RWPE2 (cell line): ENCODE data around the gene KATNB1.
"Not testable (repeated sequence)": the region's sequence is repeated elsewhere in the genome, so short reads cannot be mapped to it uniquely, and the experiment has no call there.

Source experiments
- ATAC-seq: fragments of 200-7000 bp; cut with Tn5 transposase; 3 replicates; pipeline ENCODE4 v1.9.1; 2021; ENCODE audit warnings: low read depth
- DNase-seq: peaks from one replicate; pipeline ENCODE4 v3.0.0-alpha.2; 2020; ENCODE audit warnings: low spot score
- H3K27ac ChIP-seq: fragments of 450-650 bp; 2 replicates; pipeline ENCODE4 v1.5.1; 2017; ENCODE audit warnings: mild to moderate bottlenecking; ENCODE audit not compliant: poor library complexity, severe bottlenecking
- H3K27me3 ChIP-seq: fragments of 250-450 bp; sonication (Bioruptor Pico); 2 replicates; pipeline ENCODE4 v1.5.1; 2021; ENCODE audit warnings: mild to moderate bottlenecking, moderate library complexity; ENCODE audit not compliant: insufficient read depth, poor library complexity, severe bottlenecking
- H3K36me3 ChIP-seq: fragments of 250-450 bp; sonication (Bioruptor Pico); 2 replicates; pipeline ENCODE4 v1.5.1; 2020; ENCODE audit warnings: low read depth, mild to moderate bottlenecking, moderate library complexity
- H3K4me1 ChIP-seq: fragments of 250-450 bp; sonication (Bioruptor Pico); 2 replicates; pipeline ENCODE4 v1.5.1; 2021; ENCODE audit warnings: mild to moderate bottlenecking, moderate library complexity; ENCODE audit not compliant: insufficient read depth, poor library complexity, severe bottlenecking
- H3K4me3 ChIP-seq: fragments of 250-450 bp; sonication (Bioruptor Pico); 2 replicates; pipeline ENCODE4 v1.5.1; 2021; ENCODE audit warnings: mild to moderate bottlenecking, moderate library complexity; ENCODE audit not compliant: severe bottlenecking
- H3K9me3 ChIP-seq: fragments of 250-450 bp; sonication (Bioruptor Pico); 2 replicates; pipeline ENCODE4 v1.5.1; 2021; ENCODE audit warnings: mild to moderate bottlenecking, moderate library complexity; ENCODE audit not compliant: severe bottlenecking
- TF ChIP-seq, protein P1 (sequence below): fragments of 450-650 bp; IDR thresholded peaks from one replicate; pipeline ENCODE4 v1.5.1; 2017; ENCODE audit warnings: mild to moderate bottlenecking, moderate library complexity; ENCODE audit not compliant: poor library complexity, severe bottlenecking

Gene KATNB1

DNA sequence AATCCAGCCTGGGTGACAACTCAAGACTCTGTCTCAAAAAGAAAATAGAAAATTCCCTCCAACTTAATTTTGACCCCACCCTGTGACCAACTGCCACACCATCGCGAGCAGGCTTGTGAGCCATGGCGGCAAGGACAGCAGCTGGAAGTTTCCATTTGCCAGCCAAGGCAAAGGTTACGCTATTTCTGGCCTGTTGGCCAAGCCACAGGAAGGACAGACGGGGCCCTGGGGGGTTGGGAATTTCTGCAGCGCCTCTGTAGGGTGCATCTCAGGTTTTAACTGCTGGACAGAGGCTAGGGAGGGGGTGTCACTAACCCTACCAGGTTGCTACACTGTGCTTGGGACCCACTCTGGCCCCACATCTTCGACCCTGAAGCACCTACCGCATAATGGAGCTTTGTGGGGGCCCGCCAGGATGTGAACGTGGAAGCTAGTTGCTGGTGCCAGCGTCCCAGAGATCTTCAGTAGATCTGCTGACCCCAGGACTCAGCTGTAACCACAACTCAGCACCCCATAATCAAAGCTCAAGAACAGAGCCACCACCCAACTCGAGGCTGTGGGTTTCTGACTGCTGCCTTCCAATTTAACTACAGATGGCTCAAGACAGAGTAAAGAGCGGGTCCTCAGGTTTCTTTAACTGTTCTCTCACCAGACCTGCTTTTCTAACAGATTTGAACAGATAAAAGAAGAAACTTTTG, 55.8 kb downstream of the KATNB1 start:
- Histone ChIP-seq H3K4me1 (no peaks in the 10 kb centered on the region), H3K27ac (no peak overlapping the region), H3K9me3 (no peaks in the 10 kb centered on the region), H3K4me3 (no peak overlapping the region), H3K27me3 (no peaks in the 10 kb centered on the region), H3K36me3 (peaks cover 88% of the 10 kb centered on the region)
- TF ChIP-seq, protein P1, sequence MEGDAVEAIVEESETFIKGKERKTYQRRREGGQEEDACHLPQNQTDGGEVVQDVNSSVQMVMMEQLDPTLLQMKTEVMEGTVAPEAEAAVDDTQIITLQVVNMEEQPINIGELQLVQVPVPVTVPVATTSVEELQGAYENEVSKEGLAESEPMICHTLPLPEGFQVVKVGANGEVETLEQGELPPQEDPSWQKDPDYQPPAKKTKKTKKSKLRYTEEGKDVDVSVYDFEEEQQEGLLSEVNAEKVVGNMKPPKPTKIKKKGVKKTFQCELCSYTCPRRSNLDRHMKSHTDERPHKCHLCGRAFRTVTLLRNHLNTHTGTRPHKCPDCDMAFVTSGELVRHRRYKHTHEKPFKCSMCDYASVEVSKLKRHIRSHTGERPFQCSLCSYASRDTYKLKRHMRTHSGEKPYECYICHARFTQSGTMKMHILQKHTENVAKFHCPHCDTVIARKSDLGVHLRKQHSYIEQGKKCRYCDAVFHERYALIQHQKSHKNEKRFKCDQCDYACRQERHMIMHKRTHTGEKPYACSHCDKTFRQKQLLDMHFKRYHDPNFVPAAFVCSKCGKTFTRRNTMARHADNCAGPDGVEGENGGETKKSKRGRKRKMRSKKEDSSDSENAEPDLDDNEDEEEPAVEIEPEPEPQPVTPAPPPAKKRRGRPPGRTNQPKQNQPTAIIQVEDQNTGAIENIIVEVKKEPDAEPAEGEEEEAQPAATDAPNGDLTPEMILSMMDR, result no peak
- no peak for ATAC-seq
- DNase-seq, result no peak

DNA sequence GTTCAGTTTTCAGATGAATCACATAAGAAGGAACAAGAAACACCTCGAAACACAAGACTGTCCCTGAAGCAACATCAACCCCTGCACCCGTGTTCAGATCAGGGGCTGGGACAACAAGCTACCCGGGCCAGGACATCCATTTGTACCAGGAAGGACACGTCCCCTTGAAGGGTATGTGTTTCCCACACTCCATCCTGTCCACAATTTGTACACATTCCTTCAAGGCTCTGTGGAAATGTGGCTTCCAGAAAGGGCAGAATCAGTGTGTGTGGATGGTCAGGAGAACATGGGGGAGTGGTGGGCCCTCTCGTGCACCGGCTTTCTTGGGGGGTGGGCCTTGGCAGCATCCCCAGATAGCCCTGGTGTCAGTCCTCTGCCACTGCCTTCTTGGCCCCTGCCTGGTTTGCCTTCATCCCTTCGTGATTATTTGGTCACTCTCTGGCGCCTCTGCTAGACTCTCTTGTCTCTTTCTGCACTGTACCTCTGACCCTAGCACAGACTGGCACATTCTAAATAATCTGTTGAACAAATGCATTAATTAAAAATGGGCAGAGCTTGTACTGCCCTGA, 56.4 kb downstream of the KATNB1 start:
- H3K9me3 ChIP-seq, result no peaks in the 10 kb centered on the region
- peaks cover 4% of the 10 kb centered on the region for H3K4me1 ChIP-seq
- no peak overlapping the region for H3K27ac ChIP-seq
- H3K27me3 ChIP-seq, result no peaks in the 10 kb centered on the region
- H3K4me3 ChIP-seq, result no peak overlapping the region
- TF ChIP-seq, protein P1, result no peak
- DNase-seq (no peak), ATAC-seq (no peak)
- peaks cover 94% of the 10 kb centered on the region for H3K36me3 ChIP-seq

DNA sequence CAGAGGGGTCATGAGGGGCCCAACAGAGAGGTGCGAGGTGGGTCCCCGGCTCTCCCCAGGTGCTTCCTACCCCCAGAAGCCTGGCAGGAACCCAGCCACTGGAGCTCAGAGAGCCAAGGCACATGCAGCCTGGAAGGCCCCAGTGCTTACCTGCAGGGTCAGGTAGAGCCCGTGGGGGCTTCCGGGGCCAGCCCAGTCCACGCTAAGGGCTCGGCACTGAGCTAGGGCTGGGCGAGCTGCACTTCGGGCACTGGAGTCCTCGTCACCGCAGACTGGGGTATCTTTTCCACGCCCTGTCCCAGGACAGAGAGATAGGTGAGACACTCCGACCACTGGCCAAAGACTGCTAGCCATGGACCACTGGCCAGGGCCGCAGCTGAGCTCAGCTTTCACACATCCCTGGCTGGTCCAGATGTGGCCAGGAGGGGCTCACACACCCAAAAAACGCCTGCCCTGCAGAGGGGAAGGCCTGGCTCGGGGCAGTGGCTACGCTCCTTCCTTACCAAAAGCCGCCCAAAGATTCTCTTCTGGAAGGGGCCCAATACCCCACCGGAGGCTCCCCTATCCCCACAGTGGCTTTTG, 59.4 kb downstream of the KATNB1 start:
- H3K27me3 ChIP-seq, result no peaks in the 10 kb centered on the region
- H3K4me3 ChIP-seq, result no peak overlapping the region
- peak; percentile 49 for DNase-seq
- H3K4me1 ChIP-seq, result peaks cover 29% of the 10 kb centered on the region
- H3K27ac ChIP-seq, result no peak overlapping the region
- no peak for ATAC-seq
- H3K36me3 ChIP-seq, result peaks cover 75% of the 10 kb centered on the region
- H3K9me3 ChIP-seq, result no peaks in the 10 kb centered on the region
- TF ChIP-seq, protein P1, result no peak

DNA sequence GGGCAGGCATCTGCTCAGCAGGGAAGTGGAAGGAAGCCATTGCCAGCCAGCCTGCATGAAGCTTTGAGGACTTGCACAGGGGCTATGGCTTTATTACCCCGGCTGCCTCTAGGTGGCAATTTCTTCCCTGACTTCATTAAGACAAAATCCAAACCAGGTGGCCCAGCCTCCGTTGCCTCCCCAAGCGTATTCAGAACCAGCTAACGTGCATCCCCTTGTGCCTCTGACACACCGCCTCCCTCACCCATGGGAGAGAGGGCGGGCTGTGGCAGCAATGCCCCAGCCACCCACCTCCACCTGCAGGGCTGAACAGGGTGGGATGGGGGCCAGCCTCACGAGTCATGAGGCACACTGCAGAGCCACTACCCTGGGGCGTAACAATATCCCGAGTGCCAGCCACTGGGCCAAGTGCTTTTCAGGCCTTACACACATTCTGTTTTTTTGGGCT, 59.9 kb downstream of the KATNB1 start:
- peaks cover 34% of the 10 kb centered on the region for H3K4me1 ChIP-seq
- DNase-seq (no peak), ATAC-seq (peak; percentile 15; the same call in 2 of the 3 replicates)
- H3K27ac ChIP-seq, result peak overlapping the region; percentile 87
- H3K27me3 ChIP-seq, result no peaks in the 10 kb centered on the region
- peaks cover 70% of the 10 kb centered on the region for H3K36me3 ChIP-seq
- TF ChIP-seq, protein P1, result peak; percentile 62
- H3K9me3 ChIP-seq, result no peaks in the 10 kb centered on the region
- no peak overlapping the region for H3K4me3 ChIP-seq

DNA sequence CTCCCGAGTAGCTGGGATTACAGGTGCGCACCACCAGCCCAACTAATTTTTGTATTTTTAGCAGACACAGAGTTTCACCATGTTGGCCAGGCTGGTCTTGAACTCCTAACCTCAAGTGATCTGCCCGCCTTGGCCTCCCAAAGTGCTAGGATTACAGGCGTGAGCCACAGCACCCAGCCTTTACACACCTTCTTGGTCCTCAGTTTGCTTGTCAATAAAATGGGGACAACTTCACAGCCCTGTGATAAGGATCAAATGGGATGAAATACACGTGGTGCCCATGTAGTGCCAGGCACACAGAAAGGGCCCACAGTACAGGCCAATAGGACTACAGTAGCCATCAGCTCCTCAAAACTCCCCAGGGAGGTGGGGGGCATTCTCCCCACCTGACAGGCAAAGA, 60.4 kb downstream of the KATNB1 start:
- peaks cover 64% of the 10 kb centered on the region for H3K36me3 ChIP-seq
- H3K4me1 ChIP-seq, result peaks cover 40% of the 10 kb centered on the region
- not testable (repeated sequence) for H3K27me3 ChIP-seq, DNase-seq, H3K9me3 ChIP-seq, ATAC-seq, H3K4me3 ChIP-seq
- peak overlapping the region; percentile 87 for H3K27ac ChIP-seq
